Ramos (cell line): Measurements from ENCODE around the gene NPM3.

ENCODE experiments used
- in situ Hi-C: fragments of 300-500 bp; cut with MboI; formaldehyde crosslinking; loops from one replicate; pipeline ENCODE4 v1.14.3; 2022; ENCODE audit warnings: low sequenced_read_pairs; ENCODE audit not compliant: unreplicated experiment

The NPM3 gene

GRCh38 chr10:101776161-101776817, 7.0 kb downstream of the NPM3 start:
- in situ Hi-C loops = no loop called here

DNA sequence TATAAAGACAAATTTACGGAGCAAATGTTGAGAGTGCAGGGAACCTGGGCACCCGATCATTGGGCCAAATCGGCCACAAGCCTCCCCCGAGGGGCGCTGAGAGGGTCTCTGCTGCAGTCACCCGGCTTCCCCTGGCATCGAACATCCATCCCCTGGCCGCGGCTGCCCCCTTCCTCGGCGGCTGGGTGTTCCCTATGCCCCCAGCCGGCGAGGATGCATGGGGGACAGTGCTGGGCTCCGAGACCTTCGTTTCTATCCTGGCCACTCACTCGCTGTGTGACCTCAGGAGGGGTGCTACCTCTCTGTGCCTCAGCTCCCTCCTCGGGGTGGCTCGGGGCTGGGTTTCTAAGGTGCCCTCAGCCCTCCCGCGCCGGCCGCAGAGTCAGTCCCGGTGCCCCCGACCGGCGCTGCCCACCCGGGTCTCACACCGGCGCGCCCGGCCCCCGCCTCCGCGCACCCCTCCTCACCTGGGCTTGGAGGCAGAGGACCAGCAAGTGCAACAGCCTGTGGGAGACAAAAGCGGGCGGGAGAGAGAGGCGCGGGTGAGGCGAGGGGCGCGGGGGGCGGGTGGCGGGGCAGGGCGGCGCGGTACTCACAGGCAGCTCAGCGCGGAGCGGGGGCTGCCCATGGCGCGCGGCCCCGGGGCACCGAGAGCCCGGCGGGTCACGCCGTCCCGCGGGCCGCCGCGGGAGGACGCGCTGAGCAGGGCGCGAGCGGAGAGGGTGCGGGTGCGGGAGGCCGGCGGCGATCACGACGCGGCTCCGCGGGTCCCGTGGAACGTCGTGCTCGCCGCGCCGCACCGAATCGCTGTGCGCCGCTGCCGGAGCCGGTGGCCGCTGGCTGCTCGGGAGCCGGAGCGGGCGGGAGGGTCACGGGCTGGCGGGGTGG, 7.7 kb downstream of the NPM3 start, which contains the start of gene FGF8:
FGF8 (minus strand) TSS at position 842 of the 888 bp plus-strand sequence; CDS start at position 628, 214 bp downstream.
- in situ Hi-C loops = no loop called here

DNA sequence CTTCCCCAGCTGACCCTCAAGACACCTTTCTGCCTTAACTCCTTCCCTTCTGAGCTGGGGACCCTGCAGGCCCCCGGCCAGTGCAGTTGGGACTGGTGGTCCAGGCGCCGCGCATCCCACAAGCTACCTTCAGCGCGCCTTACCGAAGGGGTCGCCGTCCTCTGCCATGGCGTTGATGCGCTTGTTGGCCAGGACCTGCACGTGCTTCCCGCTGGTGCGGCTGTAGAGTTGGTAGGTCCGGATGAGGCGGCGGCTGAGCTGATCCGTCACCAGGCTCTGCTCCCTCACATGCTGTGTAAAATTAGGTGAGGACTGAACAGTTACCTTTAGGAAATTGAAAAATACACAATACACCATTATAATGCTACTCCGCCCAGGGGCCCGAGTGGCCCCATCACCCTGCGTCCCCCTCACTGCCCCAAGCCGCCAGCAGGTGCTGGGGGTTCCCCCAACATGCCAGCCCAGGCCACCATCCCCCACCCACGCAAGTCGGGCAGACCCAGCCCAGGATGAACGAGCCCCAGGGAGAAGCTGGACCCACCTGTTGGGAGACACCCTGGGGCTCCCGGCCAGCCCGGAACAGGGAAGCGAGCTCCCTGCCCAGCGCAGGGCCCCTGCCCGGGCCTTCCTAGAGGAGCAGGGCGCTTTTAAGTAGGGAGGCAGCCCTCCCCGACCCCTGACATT, 8.5 kb downstream of the NPM3 start:
- in situ Hi-C loops = no loop called here

DNA sequence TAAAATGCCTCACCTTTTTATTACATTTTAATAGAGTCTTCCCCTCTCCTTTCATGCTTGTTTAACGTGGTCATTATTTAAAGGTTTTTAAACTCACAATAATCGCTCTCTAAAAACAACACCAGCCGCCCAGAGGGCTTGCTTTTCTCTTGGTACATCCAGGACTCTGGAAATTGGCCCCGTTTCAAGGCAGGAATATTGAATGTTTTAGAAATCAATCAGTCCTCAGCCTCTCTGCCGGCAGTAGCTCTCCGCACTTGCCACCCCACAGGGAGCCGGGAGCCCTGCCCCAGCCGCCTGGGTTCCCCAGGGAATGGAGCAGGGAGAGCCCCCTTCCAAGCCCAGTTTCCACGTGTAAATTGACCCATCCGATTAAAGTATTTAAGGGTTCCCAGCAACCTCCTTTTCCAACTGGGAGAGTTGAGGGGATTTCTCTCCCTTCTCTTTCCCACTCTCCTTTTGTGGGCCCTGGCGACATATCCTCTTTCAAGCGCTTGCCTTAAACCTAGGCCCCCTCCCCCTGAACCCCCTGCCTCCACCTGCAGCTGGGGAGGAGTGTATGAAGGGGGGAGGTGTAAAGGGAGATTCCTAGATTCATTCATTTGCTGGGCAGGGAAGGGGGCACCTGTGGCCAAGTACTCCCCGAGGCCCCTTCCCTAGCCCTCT, 9.2 kb downstream of the NPM3 start:
- in situ Hi-C loops = no loop called here

GRCh38 chr10:101772895-101773761, 10.1 kb downstream of the NPM3 start:
- in situ Hi-C loops = no loop called here

DNA sequence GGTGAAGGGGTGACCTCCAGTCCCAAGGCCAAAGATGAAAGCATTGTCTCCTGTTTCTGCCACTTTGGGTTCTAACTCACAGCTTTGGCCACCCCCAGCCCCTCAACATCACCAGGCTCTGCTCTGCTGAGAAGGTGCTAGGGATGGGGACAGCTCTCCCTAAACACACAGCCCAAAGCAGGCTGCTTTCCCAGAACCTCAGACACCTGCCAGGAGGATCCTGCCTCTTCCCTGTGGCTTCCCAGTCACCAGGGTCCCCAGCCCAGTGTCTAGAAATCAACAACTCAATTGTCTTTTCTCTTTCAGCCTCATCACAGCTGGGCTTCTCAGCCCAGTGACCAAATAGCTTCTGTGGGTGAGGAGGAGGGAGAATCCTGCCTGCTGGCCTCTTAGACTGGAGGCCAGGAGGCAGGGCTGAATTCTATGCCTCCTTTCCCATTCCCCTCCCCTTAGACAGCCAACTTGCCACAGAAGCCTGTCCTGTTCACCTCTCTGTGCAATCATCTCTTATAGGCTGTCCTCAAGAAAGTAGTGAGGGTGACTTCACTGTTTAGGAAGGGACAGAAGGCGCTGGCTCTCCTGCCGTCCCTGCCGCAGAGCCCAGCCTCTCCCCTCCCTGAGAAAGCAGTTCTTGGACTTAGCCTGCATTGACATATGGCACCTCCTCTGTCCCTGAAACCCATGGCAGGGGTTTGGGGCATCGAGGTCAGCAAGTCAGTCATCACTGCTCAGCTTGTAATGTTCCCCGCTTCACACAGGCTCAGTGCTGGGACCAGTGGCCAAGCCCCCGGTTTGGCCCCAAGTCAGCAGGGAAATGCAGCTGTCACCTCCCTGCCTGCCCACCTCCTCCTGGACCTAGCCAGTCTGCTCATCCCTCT, 11.0 kb downstream of the NPM3 start:
- in situ Hi-C loops = no loop called here

- in situ Hi-C loops = no loop called here
Observed at GRCh38 chr10:101771380-101771779, 11.9 kb downstream of the NPM3 start.

- in situ Hi-C loops = no loop called here
Observed at GRCh38 chr10:101770331-101771215, 12.7 kb downstream of the NPM3 start.

GRCh38 chr10:101769541-101770180, 13.6 kb downstream of the NPM3 start:
- in situ Hi-C loops = no loop called here

- in situ Hi-C loops = no loop called here
Observed at GRCh38 chr10:101768791-101769170, 14.5 kb downstream of the NPM3 start.

DNA sequence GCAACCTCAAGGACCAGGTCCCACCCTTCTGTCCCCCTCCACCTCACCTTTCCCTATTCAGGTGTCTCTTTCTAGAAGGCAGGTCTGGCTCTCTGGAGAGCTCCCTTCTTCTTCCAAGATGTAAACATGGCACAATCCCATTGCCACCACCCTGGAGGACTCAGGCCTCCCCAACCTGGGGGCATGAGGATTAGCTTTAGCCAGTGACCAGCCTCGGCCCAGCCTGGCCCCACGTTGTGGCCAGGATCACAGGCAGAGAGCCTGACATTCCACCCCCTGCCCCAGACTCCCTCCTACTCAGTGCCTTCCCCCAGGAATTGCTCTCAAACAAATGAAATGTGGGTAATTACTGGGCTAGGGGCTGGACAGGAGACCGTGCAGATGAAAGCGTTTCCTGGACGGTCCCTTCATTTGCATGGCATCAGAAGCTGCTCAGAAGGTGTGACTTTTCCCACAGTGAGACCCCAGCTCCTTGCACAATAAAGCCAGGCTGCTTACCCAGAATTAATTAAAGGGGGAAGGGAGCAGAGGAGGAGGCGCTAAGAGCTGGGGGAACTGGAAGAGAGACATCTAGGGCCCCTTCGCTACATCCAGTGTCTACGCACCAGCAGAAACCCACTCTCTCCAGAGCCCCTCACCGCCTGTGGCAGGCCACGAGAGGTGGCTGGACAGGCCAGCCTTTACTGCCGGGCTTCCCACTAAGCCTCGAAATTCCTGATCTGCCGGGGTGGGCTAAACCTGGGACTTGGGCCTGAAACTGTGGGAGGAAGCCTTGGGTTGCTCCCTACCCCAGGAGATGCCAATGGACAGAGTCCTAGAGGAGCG, 15.1 kb downstream of the NPM3 start:
- in situ Hi-C loops = no loop called here

DNA sequence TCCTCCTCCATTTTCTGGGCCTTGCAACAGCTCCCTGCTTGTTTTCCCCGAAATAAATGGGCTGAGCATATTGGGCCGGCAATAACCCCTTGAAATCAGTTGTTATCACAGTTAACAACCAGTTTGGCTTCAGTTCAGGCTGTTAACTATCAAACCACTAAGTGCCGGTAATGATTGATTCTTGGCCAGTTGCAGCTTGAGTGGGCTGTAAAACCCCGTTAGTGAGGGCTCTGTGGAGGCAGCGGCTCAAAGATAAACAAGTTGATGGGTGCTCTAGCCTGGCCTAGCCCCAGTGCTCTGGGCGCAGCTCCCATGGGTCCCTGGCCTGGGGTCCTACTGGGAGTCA, 15.7 kb downstream of the NPM3 start:
- in situ Hi-C loops = no loop called here

GRCh38 chr10:101766753-101767599, 16.3 kb downstream of the NPM3 start:
- in situ Hi-C loops = no loop called here

DNA sequence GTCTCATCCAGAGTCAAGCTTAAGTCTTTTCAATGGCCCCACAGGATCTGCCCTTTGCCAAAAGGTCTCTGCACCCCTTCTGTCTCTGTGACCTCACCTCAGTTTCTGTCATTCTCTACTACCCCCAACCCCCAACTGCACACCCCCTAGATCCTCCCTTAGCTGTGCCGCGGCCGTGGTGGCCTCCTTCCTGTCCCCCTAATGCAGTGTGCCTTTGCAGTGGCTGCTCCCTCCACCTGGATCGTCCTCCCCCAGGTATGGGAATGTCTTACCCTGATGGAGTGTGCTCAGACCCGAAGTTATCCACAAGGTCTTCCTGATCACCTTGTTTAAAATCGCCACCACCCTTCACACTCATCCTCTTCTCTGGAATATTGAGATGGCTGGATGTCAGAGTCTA, 16.9 kb downstream of the NPM3 start:
- in situ Hi-C loops = no loop called here

GRCh38 chr10:101763141-101763846, 20.0 kb downstream of the NPM3 start:
- in situ Hi-C loops = no loop called here
